Gastrocnemius medialis (tissue), 4 donors: ENCODE measurements around the gene CARF.

Source experiments
- CTCF ChIP-seq, 5 experiments: fragments of 450-650 bp in 3 of 5; fragments of 200-600 bp in 2 of 5; sonication (generic) in 2 of 5; IDR thresholded peaks in 4 of 5; conservative IDR thresholded peaks in 1 of 5; 1 replicate in 4 of 5; 2 replicates in 1 of 5; pipeline ENCODE4 v1.5.1; 2016 to 2019; ENCODE audit warnings: antibody characterized with exemption in 5 of 5, mild to moderate bottlenecking in 3 of 5, moderate library complexity in 3 of 5
- POLR2A ChIP-seq, 2 donors: fragments of 450-650 bp; IDR thresholded peaks; one replicate each; pipeline ENCODE4 v1.6.1; 2017; ENCODE audit warnings: antibody characterized with exemption in 2 of 2, mild to moderate bottlenecking in 2 of 2, moderate library complexity in 2 of 2

- TF ChIP-seq CTCF (IDR thresholded peaks at IDR 0.05 in 4 of 5, conservative IDR thresholded peaks at IDR 0.05 in 1 of 5) = no peak
- TF ChIP-seq POLR2A (IDR thresholded peaks at IDR 0.05) = no peak
These were observed 3.9 kb upstream of the CARF start for GRCh38 chr2:202908186-202908585.
